SK-N-SH treated with all-trans-retinoic acid at 6 μM for 48 hours (cell line): ENCODE results near the gene PODXL.

Experiments used
- ARNTL ChIP-seq: fragments of 450-650 bp; formaldehyde crosslinking; IDR thresholded peaks from 2 replicates; pipeline ENCODE4 v1.5.0; 2020; ENCODE audit warnings: low read depth, mild to moderate bottlenecking, moderate library complexity, borderline replicate concordance
- BACH2 ChIP-seq: fragments of 250-450 bp; sonication (Bioruptor Pico); IDR thresholded peaks from 2 replicates; pipeline ENCODE4 v1.9.0; 2021; ENCODE audit warnings: mild to moderate bottlenecking, borderline replicate concordance
- ESRRG ChIP-seq: fragments of 250-450 bp; sonication (Bioruptor Pico); IDR thresholded peaks from 2 replicates; pipeline ENCODE4 v1.6.1; 2021; ENCODE audit warnings: mild to moderate bottlenecking
- GLIS3 ChIP-seq: fragments of 250-450 bp; sonication (Bioruptor Pico); IDR thresholded peaks from 2 replicates; pipeline ENCODE4 v1.5.0; 2020; ENCODE audit warnings: mild to moderate bottlenecking, moderate library complexity
- PPARA ChIP-seq: fragments of 250-450 bp; sonication (Bioruptor Pico); IDR thresholded peaks from 2 replicates; pipeline ENCODE4 v1.5.0; 2020; ENCODE audit warnings: mild to moderate bottlenecking, borderline replicate concordance
- RARB ChIP-seq: fragments of 250-450 bp; sonication (Bioruptor Pico); IDR thresholded peaks from 2 replicates; pipeline ENCODE4 v1.8.0; 2021; ENCODE audit warnings: mild to moderate bottlenecking, moderate library complexity
- SNAI2 ChIP-seq: fragments of 250-450 bp; sonication (Bioruptor Pico); IDR thresholded peaks from 2 replicates; pipeline ENCODE4 v1.5.0; 2020; ENCODE audit warnings: mild to moderate bottlenecking, moderate library complexity
- TCF4 ChIP-seq: fragments of 250-450 bp; sonication (Bioruptor Pico); IDR thresholded peaks from 2 replicates; pipeline ENCODE4 v1.8.0; 2021; ENCODE audit warnings: mild to moderate bottlenecking, moderate library complexity, borderline replicate concordance
- TOX ChIP-seq: fragments of 250-450 bp; sonication (Bioruptor Pico); IDR thresholded peaks from 2 replicates; pipeline ENCODE4 v1.8.0; 2021; ENCODE audit warnings: mild to moderate bottlenecking, moderate library complexity, borderline replicate concordance
- ZFP30 ChIP-seq: fragments of 450-650 bp; formaldehyde crosslinking; IDR thresholded peaks from 2 replicates; pipeline ENCODE4 v1.5.0; 2022; ENCODE audit warnings: mild to moderate bottlenecking, moderate library complexity
- ZNF70 ChIP-seq: fragments of 450-650 bp; formaldehyde crosslinking; IDR thresholded peaks from 2 replicates; pipeline ENCODE4 v1.5.0; 2020; ENCODE audit warnings: mild to moderate bottlenecking, moderate library complexity
- TF ChIP-seq, protein P1 (sequence below): fragments of 250-450 bp; sonication (Bioruptor Pico); IDR thresholded peaks from 2 replicates; pipeline ENCODE4 v1.5.0; 2020; ENCODE audit warnings: mild to moderate bottlenecking, moderate library complexity
- TF ChIP-seq, protein P2 (sequence below): fragments of 250-450 bp; sonication (Bioruptor Pico); IDR thresholded peaks from 2 replicates; pipeline ENCODE4 v1.5.1; 2020; ENCODE audit warnings: low read depth, mild to moderate bottlenecking, moderate library complexity
- TF ChIP-seq, protein P3 (sequence below): fragments of 250-450 bp; sonication (Bioruptor Pico); IDR thresholded peaks from 2 replicates; pipeline ENCODE4 v1.8.0; 2020; ENCODE audit warnings: mild to moderate bottlenecking, moderate library complexity, borderline replicate concordance

DNA sequence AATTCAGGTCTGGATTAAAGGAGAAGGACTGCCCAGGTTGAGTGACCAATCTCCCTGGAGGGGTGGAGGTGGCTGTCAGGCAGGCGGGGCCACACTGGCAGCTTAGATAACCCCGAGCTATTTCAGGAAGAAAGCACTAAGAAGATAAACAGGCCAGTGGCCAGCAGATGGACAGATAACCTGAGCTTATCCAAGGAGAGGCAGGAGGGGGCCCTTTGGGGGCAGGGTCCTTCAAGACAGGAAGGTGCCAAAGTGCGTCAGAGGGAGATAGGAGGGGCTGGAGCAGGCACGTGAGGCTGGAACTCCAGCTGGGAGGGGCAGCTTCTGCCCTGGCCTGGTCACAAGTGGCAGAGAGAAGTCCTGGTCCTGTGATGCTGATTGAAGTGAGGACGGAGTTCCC lies 29.8 kb upstream of the PODXL start:
- TF ChIP-seq TOX (CRISPR knock-in tag) (no peak), ZNF70 (CRISPR knock-in tag) (no peak), TCF4 (no peak), PPARA (CRISPR knock-in tag) (no peak), GLIS3 (CRISPR knock-in tag) (no peak), SNAI2 (CRISPR knock-in tag) (no peak), ESRRG (CRISPR knock-in tag) (no peak), RARB (no peak), BACH2 (CRISPR knock-in tag) (no peak), ZFP30 (CRISPR knock-in tag) (no peak), ARNTL (CRISPR knock-in tag) (no peak)
- TF ChIP-seq, protein P1, sequence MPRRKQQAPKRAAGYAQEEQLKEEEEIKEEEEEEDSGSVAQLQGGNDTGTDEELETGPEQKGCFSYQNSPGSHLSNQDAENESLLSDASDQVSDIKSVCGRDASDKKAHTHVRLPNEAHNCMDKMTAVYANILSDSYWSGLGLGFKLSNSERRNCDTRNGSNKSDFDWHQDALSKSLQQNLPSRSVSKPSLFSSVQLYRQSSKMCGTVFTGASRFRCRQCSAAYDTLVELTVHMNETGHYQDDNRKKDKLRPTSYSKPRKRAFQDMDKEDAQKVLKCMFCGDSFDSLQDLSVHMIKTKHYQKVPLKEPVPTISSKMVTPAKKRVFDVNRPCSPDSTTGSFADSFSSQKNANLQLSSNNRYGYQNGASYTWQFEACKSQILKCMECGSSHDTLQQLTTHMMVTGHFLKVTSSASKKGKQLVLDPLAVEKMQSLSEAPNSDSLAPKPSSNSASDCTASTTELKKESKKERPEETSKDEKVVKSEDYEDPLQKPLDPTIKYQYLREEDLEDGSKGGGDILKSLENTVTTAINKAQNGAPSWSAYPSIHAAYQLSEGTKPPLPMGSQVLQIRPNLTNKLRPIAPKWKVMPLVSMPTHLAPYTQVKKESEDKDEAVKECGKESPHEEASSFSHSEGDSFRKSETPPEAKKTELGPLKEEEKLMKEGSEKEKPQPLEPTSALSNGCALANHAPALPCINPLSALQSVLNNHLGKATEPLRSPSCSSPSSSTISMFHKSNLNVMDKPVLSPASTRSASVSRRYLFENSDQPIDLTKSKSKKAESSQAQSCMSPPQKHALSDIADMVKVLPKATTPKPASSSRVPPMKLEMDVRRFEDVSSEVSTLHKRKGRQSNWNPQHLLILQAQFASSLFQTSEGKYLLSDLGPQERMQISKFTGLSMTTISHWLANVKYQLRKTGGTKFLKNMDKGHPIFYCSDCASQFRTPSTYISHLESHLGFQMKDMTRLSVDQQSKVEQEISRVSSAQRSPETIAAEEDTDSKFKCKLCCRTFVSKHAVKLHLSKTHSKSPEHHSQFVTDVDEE (CRISPR knock-in tag): no peak
- TF ChIP-seq, protein P2, sequence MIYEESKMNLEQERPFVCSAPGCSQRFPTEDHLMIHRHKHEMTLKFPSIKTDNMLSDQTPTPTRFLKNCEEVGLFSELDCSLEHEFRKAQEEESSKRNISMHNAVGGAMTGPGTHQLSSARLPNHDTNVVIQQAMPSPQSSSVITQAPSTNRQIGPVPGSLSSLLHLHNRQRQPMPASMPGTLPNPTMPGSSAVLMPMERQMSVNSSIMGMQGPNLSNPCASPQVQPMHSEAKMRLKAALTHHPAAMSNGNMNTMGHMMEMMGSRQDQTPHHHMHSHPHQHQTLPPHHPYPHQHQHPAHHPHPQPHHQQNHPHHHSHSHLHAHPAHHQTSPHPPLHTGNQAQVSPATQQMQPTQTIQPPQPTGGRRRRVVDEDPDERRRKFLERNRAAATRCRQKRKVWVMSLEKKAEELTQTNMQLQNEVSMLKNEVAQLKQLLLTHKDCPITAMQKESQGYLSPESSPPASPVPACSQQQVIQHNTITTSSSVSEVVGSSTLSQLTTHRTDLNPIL (CRISPR knock-in tag): no peak
- TF ChIP-seq, protein P3, sequence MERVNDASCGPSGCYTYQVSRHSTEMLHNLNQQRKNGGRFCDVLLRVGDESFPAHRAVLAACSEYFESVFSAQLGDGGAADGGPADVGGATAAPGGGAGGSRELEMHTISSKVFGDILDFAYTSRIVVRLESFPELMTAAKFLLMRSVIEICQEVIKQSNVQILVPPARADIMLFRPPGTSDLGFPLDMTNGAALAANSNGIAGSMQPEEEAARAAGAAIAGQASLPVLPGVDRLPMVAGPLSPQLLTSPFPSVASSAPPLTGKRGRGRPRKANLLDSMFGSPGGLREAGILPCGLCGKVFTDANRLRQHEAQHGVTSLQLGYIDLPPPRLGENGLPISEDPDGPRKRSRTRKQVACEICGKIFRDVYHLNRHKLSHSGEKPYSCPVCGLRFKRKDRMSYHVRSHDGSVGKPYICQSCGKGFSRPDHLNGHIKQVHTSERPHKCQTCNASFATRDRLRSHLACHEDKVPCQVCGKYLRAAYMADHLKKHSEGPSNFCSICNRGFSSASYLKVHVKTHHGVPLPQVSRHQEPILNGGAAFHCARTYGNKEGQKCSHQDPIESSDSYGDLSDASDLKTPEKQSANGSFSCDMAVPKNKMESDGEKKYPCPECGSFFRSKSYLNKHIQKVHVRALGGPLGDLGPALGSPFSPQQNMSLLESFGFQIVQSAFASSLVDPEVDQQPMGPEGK (CRISPR knock-in tag): no peak
